GM20431 (cell line): ENCODE measurements around the gene RBL2.

Source experiments
- in situ Hi-C: fragments of 300-500 bp; cut with MseI, MboI; formaldehyde crosslinking; loops from one replicate; pipeline ENCODE4 v1.15.0; 2020; ENCODE audit warnings: low sequenced_read_pairs; ENCODE audit not compliant: unreplicated experiment

RBL2 gene

GRCh38 chr16:53445534-53445933, 11.3 kb downstream of the RBL2 start:
- in situ Hi-C loops = no loop called here

- in situ Hi-C loops = no loop called here
Measured at GRCh38 chr16:53446090-53446489, 11.8 kb downstream of the RBL2 start.

DNA sequence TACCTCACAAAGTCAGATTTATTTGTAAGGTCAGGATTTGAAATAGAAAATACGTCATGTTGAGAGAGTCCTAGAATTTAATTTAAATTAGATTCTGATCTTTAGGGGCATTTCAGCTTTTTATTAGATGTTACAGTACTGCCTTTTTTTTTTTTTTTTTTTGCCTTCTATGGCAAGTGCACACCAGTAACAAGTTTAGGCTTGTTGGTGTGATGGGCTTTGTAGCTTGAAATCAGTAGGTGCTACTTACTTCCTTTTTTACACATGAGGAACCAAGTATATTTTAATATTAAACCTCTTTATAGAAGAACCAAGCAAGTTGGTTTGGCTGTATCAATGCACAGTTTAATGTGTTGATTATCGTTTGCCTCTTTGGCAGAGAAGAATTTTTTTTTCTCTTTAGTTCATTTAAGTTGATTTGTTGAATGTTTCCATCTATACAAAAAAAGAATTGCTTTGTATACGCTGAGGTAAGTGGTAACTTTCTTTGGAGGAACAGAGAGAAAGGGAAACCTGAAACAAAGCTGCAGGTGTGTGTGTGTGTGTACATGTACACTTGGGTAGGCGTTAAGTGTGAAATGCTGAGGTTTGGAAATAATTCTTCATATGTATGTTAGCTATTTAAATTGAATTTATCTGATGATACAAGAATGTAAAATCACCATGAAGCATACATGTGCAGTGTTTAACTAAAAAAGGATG, 15.7 kb downstream of the RBL2 start:
- in situ Hi-C loops = no loop called here

DNA sequence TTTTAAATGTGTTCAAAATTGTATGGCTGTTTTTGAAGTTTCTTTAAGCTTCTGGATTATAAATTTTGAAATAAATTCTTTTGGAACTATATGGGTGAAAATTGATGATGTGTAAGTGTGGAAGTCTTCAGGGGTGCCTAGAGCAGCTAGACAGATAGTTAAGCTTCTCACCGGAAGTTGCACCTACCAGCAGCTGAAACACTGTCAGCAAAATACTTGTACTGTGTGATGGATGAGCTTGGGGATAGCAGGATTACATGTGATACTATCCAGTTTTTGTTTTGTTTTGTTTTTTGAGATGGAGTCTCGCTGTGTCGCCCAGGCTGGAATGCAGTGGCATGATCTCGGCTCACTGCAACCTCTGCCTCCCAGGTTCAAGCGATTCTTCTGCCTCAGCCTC, 19.7 kb downstream of the RBL2 start:
- in situ Hi-C loops = no loop called here

- in situ Hi-C loops = no loop called here
Measured at GRCh38 chr16:53456625-53457024, 22.4 kb downstream of the RBL2 start.

DNA sequence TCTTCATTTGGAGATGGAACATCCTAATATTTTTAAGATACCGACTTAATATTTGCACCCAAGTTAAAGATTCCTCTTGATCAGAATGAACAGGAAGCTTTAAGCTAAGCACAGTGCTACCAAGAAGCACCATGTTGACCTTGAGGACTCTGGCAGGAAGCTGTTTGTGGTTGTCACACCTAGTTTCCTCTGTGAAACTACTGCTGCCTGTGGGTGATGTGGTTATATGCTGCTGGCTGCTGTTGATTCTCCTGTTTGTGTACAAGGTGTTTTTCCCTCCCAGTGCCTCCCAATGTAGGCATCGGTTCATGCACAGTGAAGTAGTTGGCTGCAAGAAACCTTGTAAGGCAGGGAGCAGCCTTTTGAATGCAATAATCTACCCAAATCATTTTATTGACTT, 23.4 kb downstream of the RBL2 start:
- in situ Hi-C loops = no loop called here

DNA sequence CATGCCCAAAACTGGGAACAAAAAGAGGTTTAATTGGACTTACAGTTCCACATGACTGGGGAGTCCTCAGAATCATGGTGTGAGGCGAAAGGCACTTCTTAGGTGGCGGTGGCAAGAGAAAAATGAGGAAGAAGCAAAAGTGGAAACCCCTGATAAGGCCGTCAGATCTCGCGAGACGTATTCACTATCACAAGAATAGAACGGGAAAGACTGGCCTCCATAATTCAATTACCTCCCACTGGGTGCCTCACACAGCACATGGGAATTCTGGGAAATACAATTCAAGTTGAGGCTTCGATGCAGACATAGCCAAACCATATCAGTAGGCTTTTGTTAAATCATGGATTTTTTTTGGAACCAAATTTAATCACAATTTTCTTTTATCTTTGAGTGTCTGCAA, 24.4 kb downstream of the RBL2 start:
- in situ Hi-C loops = no loop called here

GRCh38 chr16:53465606-53466280, 31.5 kb downstream of the RBL2 start:
- in situ Hi-C loops = no loop called here

- in situ Hi-C loops = no loop called here
Measured at GRCh38 chr16:53476867-53477266, 42.6 kb downstream of the RBL2 start.

- in situ Hi-C loops = no loop called here
Measured at GRCh38 chr16:53478965-53479364, 44.7 kb downstream of the RBL2 start.

DNA sequence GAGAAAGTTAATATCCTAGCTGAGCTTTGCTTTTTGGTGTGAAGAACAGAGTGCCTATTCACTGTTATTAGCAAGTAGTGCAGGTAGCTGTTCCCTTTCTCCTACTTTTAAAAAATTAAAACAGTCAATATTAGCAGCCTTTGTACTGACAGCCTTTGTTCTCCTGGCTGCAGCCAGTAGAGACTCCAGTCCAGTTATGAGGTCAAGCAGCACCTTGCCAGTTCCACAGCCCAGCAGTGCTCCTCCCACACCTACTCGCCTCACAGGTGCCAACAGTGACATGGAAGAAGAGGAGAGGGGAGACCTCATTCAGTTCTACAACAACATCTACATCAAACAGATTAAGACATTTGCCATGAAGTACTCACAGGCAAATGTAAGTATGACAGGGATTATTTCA, 46.1 kb downstream of the RBL2 start:
- in situ Hi-C loops = no loop called here

DNA sequence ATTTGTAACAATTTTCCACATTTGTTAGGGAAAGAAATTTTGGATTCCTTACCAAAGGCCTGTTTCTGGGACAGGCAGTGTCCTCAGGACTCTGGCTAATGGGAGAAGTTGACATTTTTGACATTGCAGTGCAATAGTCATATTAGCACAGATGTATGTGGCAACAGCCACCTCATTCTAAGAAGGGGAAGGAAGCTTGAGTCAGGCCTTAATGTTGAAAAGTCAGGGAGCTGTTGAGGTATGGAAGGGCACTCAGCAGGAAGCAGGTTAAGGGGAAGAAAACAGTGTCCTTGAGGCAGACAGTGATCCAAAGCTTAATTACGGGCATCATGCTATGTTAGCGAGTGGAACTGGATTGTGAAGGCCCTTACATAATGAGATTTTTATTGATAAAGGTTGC, 47.9 kb downstream of the RBL2 start:
- in situ Hi-C loops = no loop called here

DNA sequence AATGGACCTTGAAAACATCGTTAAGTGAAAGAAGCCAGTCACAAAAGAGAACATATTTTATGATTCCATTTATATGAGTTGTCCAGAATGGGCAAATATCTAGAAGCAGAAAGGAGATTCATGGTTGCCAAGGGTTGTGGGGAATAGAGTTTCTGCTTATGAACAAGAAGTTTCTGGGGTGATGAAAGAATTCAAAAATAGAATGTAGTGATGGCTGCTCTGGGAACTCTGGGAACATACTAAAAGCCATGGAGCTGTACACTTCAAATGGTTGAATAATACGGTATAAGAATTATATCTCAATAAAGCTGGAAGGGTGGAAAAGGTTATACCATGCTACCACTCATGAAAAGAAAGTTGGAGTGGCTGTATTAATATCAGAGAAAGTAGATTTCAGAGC, 50.3 kb downstream of the RBL2 start:
- in situ Hi-C loops = no loop called here

- in situ Hi-C loops = no loop called here
Measured at GRCh38 chr16:53486230-53486629, 52.0 kb downstream of the RBL2 start.

DNA sequence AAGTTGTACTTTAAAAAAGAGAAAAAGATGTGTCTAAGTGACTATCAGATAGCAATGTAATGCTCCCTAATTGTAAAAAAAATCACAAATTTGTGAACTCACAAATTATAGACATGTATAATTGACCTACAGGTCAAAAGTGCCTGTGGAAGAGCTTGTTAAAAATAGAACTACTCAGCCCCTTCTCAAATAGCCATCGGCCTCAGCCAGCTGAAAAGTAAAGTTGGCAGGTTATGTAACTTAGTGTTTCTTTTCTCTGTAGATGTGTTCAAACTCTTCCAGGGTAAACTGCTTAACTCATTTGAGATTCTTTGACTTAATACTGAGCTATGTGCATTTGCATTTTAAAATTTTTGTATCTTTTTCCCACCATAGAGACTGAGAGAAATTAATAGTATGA, 55.5 kb downstream of the RBL2 start:
- in situ Hi-C loops = no loop called here

DNA sequence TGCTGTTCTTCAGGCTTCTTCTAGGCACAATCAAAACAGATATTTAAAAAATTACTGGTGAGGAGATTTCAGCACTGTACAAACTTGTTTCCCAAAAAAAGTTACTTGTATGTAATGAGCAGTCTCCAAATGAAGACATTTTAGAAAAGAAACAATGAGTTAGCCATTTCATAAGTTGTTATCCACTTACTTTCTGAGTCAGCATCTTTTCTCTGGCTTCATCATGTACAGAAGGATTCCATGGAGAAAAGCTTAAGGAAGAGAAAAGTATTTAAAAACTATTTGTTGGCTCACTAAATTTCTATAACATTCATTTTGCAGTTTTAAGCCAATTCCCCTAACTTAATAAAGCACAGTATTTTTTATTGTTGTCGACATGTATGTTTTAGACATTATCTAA, 58.2 kb downstream of the RBL2 start:
- in situ Hi-C loops = no loop called here

- in situ Hi-C loops = no loop called here
Measured at GRCh38 chr16:53494636-53495035, 60.4 kb downstream of the RBL2 start.

GRCh38 chr16:53495325-53495724, 61.1 kb downstream of the RBL2 start:
- in situ Hi-C loops = no loop called here

DNA sequence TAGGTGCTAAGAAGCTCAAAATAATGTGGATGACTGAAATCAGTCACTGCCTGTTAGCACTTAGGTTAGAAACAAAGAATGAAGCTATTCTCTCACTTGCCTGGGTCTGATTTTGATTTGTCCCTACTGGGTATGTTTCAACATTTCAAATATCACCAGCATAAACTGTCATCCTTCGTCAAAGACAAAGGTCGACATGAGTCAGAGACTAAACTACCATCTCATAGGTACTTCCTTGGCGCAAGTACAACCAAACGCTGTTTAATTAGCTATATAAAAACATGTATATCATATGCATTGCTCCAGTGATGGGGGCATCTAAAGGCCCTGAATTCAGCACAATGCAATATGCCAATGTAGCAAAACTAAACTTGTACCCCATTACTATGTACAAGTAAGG, 64.7 kb downstream of the RBL2 start:
- in situ Hi-C loops = no loop called here

DNA sequence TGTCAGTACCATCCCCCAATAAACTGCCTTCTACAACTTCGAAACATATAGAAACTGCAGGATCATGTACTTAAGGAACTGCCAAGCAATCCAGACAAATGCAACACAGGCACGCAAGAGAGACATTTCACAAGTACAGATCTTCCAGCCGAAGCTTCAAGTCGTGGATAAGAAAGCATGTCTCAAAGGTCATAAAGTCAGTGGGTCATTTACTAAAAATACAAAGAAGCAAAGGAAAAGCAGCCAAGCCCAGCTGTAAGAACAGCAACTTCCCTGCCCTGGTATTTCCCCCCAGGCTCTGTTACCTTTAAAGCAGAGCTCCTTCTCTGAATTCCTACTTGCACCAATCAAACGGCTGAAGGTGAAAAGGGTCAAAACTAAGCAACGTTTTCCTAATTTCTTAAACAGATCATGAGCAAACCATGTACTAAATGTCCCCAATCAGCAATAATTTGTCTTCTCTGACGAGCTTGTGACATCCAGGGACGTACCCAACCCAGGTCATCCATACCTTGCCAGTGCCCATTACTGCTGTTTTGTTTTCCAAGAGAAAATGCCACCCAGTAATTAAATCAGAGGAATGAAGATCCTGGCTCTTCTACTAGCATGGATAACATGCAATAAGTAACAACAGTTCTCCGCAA, 67.1 kb downstream of the RBL2 start:
- in situ Hi-C loops = no loop called here
